ENCODE measurements around the gene RTEL1. TPM values are rescaled to one million over a fixed set of nuclear protein-coding genes. Genes with fewer than 3 reads are reported as not detected.

Gene RTEL1
- polyA plus RNA-seq, 1 of the 3 experiments (the other 2 are of a cell fraction): 9.9 TPM

DNA sequence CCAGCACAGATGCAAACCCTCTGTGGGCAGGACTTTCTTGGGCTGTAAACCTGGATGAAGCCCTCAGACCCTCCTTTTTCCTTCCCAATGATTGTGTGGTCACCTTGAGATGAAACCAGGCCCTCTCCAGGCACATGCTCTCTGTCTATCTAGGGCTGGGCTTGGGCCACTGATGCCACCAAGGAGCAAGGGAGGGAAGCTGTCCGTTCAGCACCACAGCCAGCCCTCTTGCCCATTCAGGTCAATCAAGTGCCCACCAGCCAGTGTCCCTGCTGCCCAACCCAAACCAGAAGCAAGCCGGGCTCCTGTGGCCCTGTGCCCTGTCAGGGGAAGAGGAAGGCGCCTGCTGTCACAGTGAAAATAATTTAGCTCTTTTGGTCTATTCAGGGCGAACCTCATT is 12.9 kb upstream of the RTEL1 start:
- Histone ChIP-seq H3F3A (replicated peaks; ENCODE audit: insufficient read depth) (no peaks in the 10 kb centered on the region), H3K4me2 (no peak overlapping the region), H3K27ac (ENCODE audit: low read depth in 2 of 2, low read length in 1 of 2) (no peak overlapping the region), H3K4me3 (ENCODE audit: low read depth in 2 of 2, low read length in 1 of 2) (no peak overlapping the region), H2AFZ (ENCODE audit: low read depth) (no peak overlapping the region), H3K9ac (no peak overlapping the region), H4K20me1 (ENCODE audit: insufficient read depth) (peaks cover 25% of the 10 kb centered on the region), H3K79me2 (ENCODE audit: insufficient read depth) (peaks cover 4% of the 10 kb centered on the region; the same call in 1 of the 2 replicates), H3K4me1 (ENCODE audit: control insufficient read depth in 1 of 2, insufficient read depth in 2 of 2, low read depth in 1 of 2, low read length in 1 of 2) (peaks cover 0 to 11% of the 10 kb centered on the region in 2 experiments; a peak in 1 of 4 replicates), H3K9me2 (no peaks in the 10 kb centered on the region), H3K9me3 (no peaks in the 10 kb centered on the region), H3K36me3 (replicated peaks in 1 of 2; ENCODE audit: control insufficient read depth in 1 of 2, insufficient read depth in 2 of 2, low read length in 1 of 2) (no peaks in the 10 kb centered on the region), H3K27me3 (ENCODE audit: insufficient read depth) (no peaks in the 10 kb centered on the region)
- CTCF ChIA-PET: interaction anchor here (0.6 kb wide), 1 partner anchor 39 kb away, joined by 3 read pairs; no protein-coding TSS in a partner anchor
- TF ChIP-seq FOSL2 (IDR thresholded peaks at IDR 0.05; ENCODE audit: borderline replicate concordance, low read depth) (no peak), EP300 (IDR thresholded peaks at IDR 0.05; ENCODE audit: borderline replicate concordance in 1 of 2, low read depth in 1 of 2, low read length in 1 of 2) (no peak), NFIC (IDR thresholded peaks at IDR 0.05; ENCODE audit: borderline replicate concordance) (no peak), TAF1 (IDR thresholded peaks at IDR 0.05; ENCODE audit: borderline replicate concordance, low read depth, low read length) (no peak), EZH2phosphoT487 (IDR thresholded peaks at IDR 0.05; ENCODE audit: borderline replicate concordance, low read depth) (no peak), FOXJ3 (CRISPR knock-in tag; IDR thresholded peaks at IDR 0.05) (no peak), TCF12 (IDR thresholded peaks at IDR 0.05) (no peak), JUND (IDR thresholded peaks at IDR 0.05) (no peak), CHD2 (IDR thresholded peaks at IDR 0.05; ENCODE audit: low read length, partially characterized antibody) (no peak), GATA2 (CRISPR knock-in tag; IDR thresholded peaks at IDR 0.05) (no peak)
- TF ChIP-seq, protein P1, sequence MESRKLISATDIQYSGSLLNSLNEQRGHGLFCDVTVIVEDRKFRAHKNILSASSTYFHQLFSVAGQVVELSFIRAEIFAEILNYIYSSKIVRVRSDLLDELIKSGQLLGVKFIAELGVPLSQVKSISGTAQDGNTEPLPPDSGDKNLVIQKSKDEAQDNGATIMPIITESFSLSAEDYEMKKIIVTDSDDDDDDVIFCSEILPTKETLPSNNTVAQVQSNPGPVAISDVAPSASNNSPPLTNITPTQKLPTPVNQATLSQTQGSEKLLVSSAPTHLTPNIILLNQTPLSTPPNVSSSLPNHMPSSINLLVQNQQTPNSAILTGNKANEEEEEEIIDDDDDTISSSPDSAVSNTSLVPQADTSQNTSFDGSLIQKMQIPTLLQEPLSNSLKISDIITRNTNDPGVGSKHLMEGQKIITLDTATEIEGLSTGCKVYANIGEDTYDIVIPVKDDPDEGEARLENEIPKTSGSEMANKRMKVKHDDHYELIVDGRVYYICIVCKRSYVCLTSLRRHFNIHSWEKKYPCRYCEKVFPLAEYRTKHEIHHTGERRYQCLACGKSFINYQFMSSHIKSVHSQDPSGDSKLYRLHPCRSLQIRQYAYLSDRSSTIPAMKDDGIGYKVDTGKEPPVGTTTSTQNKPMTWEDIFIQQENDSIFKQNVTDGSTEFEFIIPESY (IDR thresholded peaks at IDR 0.05; ENCODE audit: borderline replicate concordance, low read depth): no peak
- TF ChIP-seq, protein P2, sequence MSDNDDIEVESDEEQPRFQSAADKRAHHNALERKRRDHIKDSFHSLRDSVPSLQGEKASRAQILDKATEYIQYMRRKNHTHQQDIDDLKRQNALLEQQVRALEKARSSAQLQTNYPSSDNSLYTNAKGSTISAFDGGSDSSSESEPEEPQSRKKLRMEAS (IDR thresholded peaks at IDR 0.05; ENCODE audit: low read depth): no peak
- TF ChIP-seq, protein P3, sequence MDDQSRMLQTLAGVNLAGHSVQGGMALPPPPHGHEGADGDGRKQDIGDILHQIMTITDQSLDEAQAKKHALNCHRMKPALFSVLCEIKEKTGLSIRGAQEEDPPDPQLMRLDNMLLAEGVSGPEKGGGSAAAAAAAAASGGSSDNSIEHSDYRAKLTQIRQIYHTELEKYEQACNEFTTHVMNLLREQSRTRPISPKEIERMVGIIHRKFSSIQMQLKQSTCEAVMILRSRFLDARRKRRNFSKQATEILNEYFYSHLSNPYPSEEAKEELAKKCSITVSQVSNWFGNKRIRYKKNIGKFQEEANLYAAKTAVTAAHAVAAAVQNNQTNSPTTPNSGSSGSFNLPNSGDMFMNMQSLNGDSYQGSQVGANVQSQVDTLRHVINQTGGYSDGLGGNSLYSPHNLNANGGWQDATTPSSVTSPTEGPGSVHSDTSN (IDR thresholded peaks at IDR 0.05): no peak
- TF ChIP-seq, protein P4, sequence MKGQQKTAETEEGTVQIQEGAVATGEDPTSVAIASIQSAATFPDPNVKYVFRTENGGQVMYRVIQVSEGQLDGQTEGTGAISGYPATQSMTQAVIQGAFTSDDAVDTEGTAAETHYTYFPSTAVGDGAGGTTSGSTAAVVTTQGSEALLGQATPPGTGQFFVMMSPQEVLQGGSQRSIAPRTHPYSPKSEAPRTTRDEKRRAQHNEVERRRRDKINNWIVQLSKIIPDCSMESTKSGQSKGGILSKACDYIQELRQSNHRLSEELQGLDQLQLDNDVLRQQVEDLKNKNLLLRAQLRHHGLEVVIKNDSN (IDR thresholded peaks at IDR 0.05; ENCODE audit: borderline replicate concordance, low read depth): no peak
- DNase-seq: no peak
- POLR2A ChIA-PET: no interaction called here
- 88% methylated on average over 4 of the region's 4 CpGs for WGBS (ENCODE audit: low lambda C conversion rate)

Data from SK-N-SH (cell line).